SKM-1 (cell line): ENCODE results near the gene PODXL.

Experiments
- DNase-seq: peaks from one replicate; lab custom pipeline; 2025; ENCODE audit not compliant: unreplicated experiment; lab: John Stamatoyannopoulos, UW

The PODXL gene

DNA sequence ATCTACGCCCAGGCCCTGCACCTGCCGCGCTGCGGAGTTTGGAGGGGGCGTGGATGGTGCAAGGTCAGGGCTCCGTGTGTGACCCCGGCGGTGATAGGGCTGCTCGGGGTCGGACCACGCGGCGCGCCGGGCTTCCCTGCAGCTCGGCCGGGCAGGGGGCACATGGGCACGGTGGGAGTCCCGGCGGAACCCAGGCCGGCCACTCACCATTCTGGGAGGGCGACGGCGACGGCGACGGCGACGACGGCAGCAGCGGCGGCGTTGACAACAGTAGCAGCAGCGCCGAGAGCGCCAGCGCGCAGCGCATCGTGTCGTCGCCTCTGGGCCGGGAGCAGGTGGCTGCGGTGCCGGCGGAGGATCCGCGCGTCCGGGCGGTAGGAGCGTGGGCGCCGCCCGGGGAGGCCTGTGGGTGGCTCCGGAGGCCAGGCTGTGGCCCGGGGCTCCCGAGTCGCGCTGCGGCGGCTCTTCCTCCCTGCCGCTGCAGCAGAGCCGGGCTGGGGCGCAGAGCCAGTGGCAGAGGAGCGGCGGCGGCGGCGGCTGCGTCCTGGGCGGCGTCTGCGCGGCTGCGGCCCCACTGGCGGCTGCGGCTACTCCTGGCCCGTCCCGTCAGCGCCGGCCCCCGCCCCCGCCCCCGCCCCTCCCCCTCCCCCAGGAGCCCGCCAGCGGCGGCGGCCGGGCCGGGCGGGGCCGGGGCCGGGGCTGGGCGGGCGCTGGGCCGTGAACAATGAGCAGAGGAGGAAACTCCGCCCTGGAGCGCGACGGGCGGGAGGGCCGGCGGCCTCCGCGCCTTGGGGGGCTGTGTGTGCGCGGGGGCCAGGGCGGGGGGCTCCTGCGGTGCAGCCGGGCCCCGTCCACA, at the start of gene PODXL:
TSS of gene PODXL (minus strand) at position 576 of the 856 bp plus-strand sequence. CDS start at position 307, 269 bp downstream.
- peak; percentile 36 for DNase-seq

DNA sequence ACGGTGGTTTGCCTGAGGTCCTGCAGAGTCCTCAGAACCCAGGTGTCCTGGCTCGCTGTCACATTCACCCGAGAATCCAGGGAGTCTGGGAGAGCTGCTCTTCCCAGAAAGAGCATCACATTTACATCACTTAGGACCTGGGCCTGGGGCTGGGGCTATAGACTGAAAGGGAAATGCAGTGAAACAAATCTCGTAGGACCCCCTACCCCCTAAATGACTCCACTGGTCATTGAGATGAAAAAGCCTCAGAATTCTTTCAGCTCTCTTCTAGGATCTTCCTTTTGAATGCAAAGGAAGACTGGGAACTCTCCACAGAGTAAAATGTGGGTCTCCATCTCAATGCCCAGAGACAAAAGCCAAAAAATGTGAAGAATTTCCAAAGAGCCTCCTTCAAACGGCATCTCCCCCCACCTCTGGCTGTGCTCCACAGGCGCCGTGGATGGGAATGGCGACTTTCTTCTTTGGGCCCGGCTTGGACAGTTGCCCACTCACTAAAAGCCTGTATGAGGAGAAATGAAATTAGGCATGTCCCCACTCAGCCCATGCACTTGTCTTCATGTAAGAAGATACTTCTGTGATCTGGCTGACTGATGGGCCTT, 49.0 kb upstream of the PODXL start:
- no peak for DNase-seq

DNA sequence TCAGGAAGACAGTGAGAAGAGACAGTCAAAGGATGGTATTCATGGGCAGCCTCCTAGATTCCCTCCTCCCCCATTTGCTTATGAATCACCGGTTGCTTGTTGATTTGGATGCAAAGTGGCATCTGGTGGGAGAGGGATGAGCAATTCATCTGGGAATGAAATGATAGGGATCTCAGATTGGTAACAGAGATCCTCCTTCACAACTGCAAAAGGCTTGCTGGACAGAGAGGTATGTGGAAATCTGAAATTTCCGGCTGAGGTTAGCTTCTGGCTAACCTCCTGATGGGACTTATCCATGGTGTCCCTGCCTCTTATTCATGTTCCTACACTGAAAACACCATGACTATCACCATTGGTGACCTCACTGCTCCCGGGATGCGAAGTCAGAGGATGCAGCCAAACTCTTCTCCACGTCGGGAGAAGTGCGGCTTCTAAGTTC, 48.4 kb upstream of the PODXL start:
- no peak for DNase-seq

DNA sequence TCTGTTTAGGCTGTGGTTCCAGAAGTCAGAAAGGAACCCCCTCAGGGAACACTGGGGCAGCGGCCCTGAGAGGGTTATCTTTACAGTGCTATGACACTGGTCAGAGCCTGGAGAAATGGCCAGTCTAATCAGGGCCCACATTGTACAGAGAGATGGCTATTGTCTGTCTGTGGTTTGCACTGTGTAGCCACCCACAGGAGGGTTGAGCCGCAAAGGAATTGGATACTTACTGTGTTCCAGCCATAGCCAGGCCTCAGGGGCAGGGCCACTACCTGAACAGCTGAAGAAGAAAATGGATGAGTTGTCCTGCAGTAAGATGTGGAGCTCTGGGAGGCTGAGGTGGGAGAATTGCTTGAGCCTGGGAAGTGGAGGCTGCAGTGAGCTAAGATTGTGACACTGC, 47.5 kb upstream of the PODXL start:
- DNase-seq = no peak

DNA sequence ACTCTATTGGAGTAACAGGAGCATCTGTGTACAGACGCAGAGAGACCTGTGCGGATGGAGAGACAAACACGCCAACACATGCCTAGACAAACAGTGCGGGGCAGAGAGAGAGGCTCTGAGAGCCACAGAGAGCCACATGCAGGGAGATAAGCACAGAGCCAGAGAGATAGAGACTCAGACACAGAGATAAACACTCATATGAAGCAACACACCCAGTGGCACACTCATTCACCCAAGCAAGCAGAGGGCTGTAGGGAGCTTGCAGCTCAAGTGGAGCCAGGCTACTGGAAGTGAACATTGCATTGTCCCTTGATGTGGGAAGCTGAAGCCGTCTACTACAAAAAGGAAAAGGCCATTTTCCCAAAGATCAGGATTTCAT, 46.6 kb upstream of the PODXL start:
- DNase-seq = no peak

DNA sequence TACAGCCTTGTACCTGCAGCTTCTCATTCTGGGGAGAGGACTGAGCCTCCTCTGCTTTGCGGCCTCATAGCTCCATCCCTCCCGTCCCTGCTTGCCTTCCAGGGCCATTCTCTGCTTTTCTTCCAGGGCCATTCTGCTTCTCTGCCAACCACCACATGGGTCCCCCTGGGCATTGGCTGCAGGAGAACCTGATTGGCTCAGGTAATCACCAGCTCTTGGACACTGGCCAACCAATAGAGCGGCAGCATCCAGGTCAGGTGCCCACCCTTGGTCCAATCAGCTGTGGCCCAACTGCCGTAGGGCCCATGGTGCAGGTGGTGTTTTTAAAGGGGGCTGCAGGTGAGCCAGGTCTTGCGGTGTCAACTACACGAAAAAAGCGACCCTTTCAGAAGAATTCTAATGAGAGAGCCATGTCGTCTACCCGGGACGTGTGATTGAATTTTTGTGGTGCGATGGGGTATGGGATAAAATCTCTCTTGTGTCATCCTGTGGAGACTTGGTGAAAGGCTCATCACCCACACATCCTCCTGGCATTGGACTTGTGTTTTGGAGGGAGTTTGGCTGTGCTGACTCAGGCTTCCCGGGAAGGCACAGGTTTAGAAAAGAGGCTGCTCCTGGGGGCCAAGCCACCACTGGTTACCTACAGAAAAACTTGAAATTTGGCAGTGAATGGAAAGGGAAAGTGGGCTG, 46.0 kb upstream of the PODXL start:
- no peak for DNase-seq

DNA sequence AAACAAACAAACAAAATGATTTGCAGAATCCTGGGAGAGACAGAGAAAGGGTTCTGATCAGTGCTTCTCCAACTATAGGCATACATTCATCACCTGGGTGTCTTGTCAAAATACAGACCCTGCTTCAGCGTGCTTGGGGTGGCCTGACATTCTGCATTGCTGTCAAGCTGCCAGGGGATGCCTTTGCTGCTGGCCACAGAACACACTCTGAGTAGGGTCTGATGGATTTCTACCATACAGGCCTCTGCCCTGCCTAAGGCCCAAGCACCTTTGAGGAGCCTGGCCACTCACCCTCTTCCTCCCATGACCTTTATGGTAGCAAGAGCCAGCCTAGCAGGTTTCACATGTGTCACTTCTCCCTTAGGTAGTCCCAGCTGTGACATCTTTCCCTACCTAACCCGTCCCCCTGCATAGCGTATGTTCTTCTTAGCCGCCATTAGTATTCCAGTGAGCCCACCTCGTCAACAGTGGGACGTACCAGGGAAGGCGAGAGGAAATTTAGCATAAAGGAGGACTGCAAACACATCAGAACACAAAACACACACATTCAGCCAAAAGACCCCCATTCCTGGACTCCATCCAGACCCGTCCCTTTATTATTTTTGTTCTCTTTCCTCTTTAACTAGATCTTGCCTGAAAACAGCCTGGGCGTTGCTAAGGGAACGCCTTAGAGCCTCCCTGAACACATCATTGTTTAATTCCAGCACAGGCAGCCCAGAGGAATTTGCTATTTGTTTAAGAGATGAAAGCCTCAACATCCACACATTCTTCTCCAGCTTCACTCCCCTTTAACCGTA, 43.9 kb upstream of the PODXL start:
- no peak for DNase-seq

DNA sequence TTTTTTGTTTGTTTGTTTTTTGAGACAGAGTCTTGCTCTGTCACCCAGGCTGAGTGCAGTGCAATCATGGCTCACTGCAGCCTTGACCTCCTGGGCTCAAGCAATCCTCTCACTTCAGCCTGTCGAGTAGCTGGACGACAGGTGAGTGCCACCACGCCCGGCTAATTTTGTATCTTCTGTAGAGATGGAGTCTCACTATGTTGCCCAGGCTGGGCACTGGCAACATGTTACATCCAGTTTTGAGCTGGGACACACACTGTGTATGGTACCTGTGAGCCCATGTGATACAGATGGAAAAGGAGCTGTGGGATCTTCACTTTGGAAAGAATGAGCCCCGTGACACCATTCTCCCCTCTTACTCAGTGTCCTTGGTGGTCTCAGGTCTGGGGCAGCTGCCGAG, 40.4 kb upstream of the PODXL start:
- DNase-seq = no peak

DNA sequence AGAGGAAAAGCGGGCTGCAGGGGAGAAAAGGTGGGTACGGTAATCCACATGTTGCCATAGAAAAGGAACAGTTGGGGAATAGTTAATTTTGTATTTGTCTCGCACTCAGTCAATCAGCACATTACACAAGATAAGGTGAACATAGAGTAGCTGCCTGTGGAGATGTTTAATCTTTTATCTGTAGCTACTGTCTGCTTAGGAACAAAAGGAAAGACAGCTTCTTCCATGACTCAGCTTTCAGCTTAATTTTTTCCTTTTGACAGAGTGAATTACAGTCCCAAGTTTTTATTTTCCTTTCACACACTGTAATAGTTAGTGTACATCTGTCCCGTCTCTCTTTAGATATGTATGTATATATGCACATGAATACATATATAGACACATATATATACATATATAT, 39.3 kb upstream of the PODXL start:
- no peak for DNase-seq

DNA sequence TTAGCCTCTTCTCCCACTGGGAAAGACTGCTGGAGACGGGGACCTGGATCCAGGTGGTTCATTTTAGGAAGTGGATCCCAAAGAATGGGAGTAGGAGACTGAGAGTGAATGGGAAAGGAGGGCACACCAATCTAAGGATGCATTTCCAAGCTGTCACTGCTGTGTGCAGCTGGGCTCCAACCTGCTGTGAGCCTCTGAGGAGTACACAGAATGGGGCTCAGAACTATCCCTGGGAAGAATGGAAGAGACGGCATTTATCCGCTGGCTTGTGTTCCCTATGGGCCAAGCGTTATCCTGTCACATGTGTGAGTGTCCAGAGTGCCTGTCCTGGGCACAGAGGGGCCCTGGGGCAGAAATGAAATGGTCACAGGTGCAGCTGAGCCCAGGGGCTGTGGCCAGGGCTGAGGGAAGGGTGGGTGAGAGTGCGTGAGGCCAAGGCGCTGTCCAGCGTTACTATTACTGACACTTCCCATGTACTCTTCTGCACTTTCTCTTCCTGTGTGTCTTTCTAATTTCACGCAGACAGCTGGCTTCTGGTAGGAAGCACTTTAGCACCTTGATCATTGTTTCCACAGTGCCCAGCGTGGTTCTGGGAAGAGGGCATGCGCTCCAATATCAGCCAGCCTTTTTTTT, 35.4 kb upstream of the PODXL start:
- no peak for DNase-seq

DNA sequence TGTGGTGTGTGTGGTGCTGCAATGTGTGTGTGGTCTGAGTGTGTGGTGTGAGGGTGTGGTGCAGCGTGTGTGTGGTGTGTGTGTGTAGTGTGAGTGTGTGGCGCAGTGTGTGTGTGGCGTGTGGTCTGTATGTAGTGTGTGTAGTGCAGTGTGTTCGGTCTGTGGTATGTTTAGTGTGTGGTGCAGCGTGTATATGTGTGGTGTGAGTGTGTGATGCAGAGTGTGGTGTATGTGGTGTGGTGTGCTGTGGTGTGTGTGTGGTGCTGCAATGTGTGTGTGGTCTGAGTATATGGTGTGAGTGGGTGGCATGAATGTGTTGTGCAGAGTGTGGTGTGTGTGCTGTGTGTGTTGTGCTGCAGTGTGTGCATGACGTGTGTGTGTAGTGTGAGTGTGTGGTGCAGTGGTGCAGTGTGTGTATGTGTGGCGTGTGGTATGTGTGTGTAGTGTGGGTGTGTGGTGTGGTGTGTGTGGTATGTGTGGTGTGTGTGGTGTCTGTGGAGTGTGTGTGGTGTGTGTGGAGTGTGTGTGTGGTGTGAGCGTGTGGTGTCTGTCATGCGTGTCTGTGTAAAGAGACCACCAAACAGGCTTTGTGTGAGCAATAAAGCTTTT, 31.0 kb upstream of the PODXL start:
- no peak for DNase-seq

DNA sequence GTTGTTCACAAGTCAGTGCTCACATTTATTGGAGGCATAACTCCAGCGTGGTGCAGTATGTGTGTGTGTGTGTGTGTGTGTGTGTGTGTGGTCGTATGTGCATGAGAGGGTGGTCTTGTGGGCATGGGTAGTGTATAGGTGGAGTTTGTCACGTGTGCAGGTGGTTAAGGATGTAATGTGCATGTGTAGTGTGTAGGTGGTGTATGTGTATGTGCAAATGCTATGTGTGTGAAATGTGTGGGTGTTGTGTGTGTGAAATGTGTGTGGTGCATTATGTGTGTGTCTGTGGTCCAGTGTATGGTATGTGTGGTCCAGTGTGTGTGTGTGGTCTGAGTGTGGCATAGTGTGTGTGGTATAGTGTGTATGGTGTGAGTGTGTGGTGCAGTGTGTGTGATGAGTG, 30.3 kb upstream of the PODXL start:
- DNase-seq = no peak

DNA sequence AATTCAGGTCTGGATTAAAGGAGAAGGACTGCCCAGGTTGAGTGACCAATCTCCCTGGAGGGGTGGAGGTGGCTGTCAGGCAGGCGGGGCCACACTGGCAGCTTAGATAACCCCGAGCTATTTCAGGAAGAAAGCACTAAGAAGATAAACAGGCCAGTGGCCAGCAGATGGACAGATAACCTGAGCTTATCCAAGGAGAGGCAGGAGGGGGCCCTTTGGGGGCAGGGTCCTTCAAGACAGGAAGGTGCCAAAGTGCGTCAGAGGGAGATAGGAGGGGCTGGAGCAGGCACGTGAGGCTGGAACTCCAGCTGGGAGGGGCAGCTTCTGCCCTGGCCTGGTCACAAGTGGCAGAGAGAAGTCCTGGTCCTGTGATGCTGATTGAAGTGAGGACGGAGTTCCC, 29.8 kb upstream of the PODXL start:
- DNase-seq = no peak

DNA sequence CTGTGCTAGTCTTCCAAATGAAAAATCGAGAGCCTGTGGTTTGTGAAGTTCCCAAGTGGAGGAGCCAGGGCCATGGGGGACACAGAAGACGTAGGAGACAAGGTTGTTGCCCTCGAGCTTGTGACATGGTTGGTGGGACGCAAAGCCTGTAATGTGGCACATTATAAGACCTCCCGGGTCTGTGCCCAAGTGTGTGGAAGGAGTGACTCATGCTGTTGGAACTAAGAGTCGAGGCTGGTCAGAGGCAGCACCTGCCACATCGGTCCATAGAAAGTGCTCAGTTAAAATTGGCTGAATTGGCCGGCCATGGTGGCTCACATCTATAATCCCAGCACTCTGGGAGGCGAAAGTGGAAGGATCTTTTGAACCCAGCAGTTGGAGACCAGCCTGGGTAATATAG, 27.0 kb upstream of the PODXL start:
- DNase-seq = no peak

DNA sequence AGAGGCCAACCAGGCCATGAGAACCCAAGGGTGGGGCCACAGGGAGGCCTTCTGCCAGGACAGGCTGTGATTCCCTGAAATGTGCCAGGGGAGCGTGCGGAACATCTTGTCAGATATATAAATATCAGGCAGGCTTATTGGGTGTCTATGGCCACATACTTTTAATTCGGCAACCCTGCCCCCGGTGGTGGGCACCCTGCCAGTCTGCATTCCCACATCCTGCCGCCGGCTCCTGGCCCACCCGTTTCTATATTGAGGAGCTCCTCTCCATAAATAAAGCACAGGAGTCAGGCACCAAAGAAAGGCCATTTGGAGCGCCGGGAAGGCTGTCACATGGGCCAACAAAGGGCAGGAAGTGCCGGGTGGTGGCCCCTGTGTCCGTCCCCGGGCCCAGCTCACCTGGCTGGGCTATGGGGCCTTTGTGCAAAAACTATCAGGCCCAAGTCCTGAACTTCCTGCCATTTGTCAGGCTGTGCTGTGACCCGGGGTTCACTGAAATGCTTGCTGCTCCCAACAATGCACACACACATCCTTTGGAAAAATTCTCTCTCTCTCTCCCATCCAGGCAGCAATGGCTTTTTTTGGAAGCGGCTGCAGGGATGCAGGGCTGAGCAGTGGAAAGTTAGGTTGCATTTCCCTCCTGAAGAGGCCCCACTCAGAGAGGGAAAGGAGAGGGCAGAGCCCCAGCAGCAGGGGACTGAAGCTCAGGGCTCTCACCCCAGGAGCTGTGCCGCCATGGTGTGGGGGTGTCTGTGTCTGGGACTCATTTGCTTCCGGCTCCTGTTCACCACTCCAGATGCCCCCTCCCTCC, 25.0 kb upstream of the PODXL start:
- DNase-seq = no peak

DNA sequence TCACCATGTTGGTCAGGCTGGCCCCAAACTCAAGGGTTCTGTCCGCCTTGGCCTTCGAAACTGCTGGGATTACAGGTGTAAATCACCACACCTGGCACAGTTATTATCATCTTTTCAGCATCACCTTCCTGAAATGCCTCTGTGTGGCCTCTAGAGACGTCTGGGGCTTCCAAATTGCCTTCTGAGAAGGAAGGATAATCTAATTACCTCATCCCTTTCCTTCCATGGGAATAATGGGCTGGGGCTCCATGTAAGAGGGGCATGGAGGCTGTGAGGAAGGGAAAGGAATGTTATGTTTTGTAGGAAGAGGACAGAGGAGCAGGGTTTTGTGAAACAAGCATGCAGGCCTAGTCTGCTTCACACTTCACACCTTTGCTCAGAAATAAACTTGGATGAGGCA, 22.2 kb upstream of the PODXL start:
- DNase-seq = no peak

DNA sequence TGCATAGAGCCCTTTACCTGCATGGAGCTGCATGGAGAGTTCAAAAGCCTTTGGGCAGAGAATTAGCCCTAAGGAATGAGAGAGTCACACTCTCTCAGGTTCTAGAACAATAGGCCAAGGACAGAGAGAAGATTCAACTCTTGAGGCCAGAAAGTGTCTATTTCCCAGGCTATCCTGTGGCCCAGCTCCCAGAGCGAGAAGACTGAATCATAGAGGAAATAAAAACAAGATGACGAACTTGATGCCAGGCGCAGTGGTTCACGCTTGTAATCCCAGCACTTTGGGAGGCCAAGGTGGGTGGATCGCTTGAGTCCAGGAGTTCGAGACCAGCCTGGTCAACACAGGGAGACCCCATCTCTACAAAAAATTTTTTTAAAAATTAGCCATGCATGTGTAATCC, 18.3 kb upstream of the PODXL start:
- no peak for DNase-seq

DNA sequence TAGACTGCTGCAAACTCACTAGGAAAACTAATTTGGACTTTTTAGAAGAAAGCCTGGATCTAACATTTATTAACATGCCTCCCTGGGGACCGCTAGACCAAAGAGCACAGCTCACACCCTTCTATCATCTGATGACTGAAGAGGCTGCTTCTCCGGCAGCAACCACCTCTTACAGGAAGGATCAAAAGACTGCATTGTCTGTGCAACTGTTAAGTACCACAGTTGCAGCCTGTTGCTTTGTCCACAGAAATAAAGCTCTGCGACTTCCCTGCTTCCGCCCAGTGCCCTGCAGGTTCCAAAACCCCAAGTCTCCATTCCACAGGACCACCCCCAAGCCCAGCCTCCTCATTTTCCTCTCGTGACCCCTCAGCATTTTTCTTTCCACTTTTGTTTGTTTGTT, 14.0 kb upstream of the PODXL start:
- DNase-seq = no peak

DNA sequence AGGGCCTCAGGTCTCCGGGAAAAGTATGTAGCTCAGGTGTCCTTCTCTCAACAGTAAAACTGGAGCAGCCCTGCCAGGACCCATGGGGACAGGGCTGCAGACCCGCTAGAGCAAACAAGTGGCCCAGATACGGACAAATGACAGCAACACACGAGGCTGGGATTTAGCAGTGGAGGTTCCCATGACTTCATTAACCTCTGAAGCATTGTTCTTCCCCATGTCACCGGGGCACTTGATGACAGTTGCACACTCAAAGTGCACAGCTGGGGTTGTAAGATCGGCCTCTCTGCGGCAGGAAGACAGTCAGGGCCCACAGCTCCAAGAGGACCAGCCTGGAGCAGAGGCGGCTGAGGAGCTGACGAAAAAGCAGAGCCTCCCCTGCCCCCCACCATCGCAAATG, 12.5 kb upstream of the PODXL start:
- no peak for DNase-seq

DNA sequence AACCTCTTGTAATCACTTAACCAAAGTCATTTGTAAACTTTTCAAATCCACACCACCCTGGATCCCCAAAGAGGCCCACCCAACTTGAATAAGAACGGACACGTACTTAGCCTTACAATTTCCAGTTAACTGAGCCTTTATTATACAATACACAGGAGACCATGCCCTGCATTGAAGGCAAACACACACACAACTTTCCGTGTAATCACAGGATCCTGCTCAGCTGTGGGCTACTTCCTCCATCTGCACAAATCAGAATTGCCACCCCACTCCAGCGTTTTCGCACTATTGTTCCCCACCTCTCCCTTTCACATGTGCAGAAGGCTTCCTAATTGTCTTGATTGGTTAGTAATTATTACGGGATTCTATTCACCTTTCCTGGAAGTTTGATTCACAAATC, 12.1 kb upstream of the PODXL start:
- no peak for DNase-seq
